SKM-1 (cell line): ENCODE results near the gene MMD.
"Not testable (repeated sequence)": the region's sequence is repeated elsewhere in the genome, so short reads cannot be mapped to it uniquely, and the experiment has no call there.

Experiments used
- DNase-seq: peaks from one replicate; lab custom pipeline; 2025; ENCODE audit not compliant: unreplicated experiment; lab: John Stamatoyannopoulos, UW

MMD gene

GRCh38 chr17:55423535-55423934 lies 1.9 kb upstream of the MMD start:
- DNase-seq = no peak

DNA sequence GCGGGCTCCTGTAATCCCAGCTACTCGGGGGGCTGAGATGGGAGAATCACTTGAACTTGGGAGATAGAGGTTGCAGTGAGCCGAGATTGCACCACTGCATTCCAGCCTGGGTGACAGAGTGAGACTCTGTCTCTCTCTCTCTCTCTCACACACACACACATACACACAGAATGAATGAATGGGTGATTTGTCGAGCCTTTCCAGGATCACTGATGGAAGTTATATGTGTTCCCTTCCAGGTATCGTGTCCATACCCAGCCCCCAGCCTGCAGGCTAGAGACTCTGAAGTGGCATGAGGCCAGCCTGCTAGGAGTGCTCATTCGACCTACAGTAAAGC lies 1.2 kb upstream of the MMD start:
- not testable (repeated sequence) for DNase-seq

DNA sequence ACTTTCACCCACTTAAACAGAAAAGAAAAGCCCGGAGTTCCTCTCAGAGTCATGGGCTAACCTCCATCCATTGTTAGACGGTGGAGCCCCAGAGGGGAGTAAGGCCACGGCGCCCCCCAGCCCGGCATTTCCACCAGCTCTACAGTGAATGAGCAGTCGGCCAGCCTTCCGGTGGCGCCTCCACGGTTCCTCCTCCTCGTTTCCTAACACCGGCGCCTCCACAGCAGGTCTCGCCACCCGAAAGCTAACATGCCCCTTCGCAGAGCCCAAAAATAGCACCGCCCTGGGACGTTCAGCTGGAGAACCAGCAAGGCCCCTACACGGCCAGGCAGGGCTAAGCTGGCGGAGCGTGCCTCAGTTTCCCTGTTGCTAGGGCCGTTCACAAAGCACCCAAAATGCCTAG lies 858 bp downstream of the MMD start:
- DNase-seq = no peak

GRCh38 chr17:55420067-55420775 lies 1.4 kb downstream of the MMD start:
- no peak for DNase-seq

GRCh38 chr17:55418369-55419268 lies 3.0 kb downstream of the MMD start:
- no peak for DNase-seq

DNA sequence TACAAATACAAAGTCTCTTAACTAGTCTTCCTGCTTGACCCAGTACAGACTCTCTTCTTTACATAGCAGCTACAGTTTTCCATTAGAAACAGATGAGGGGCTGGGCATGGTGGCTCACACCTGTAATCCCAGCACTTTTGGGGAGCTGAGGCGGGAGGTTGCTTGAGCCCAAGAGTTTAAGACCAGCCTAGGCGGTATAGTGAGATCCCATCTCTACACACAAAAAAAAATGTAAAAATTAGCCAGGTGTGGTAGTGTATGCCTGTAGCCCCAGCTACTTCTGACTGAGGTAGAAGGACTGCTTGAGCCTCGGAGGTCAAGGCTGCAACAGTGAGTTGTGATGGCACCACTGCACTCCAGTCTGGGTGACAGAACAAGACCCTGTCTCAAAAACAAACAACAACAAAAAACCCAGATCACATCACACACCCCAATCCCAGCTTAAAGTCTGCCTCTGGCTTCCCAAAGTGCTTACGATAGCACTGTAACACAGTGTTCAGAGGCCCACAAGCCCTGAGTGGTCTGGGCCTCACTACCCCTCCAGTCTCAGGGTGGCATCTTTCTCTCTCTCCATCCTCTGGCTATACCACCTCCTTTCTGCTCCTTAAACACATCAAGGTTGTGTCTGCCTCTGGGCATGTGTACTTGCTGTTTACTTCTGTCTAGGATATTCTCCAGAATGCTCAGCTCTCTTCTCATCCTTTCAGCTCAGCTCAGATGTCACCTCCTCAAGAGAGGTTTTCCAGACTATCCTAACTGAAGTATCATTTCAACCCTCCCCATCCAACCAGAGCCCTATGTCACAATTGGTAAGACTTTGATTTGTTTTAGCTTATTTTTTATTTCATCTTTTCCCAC lies 4.0 kb downstream of the MMD start:
- no peak for DNase-seq

- no peak for DNase-seq
Observed at GRCh38 chr17:55416470-55417052, 5.1 kb downstream of the MMD start.

- DNase-seq = no peak
Observed at GRCh38 chr17:55416000-55416399, 5.6 kb downstream of the MMD start.

DNA sequence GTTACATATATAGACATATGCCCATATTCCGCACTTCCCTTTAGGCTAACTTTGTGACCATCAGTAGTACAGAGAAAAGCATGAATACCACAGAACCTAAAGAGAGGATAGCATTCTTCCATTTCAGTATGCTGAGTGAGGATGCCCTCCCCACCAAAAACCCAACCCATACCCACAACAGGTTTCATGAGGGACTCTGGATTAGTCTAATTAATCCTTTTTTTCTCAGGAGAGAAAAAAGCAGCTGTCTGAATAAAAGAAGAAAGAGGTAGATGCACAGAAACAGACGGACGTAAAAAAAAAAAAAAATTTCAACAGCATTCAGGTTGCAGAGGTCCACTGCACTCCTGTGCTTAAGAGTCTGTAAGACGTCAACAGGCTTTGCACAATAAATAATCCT lies 6.7 kb downstream of the MMD start:
- DNase-seq = no peak

- DNase-seq = no peak
Observed at GRCh38 chr17:55413825-55414489, 7.7 kb downstream of the MMD start.

- no peak for DNase-seq
Observed at GRCh38 chr17:55411463-55411855, 10.2 kb downstream of the MMD start.

GRCh38 chr17:55410722-55411462 lies 10.7 kb downstream of the MMD start:
- DNase-seq = no peak

DNA sequence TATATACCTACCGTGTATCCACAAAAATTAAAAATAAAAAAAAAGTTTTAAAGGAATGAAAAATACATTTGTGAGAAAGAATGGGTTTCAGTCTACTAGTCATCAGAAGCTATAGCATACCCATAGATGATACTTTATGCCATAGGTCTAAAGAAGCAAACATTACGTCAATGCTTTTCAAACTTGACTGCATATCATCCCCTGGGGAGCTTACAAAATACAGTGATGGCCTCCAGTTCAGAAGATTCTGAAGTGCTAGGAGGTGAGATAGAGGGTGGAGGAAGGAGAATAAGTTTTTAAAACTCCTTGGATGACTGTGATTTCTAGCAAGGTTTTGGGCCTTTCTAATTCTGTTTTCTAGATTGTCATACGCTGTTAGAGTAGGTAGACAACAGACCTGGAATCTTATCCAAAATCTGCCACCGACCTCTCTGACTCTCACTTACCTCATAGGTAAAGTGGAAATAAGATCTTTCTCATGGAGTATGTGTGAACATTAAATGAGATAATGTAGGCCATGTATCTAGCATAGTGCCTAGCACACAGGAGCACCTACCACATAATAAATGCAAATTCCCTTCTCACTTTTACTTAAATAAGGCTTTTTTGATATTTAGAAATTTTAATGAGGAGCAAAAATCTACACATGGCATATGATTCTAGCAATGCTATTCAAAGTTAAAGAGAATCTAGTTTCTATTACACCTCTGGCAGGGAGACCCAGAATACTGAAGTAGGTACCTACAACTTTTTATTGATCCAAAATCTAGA lies 12.4 kb downstream of the MMD start:
- DNase-seq = no peak

GRCh38 chr17:55407641-55408566 lies 13.7 kb downstream of the MMD start:
- DNase-seq = no peak

DNA sequence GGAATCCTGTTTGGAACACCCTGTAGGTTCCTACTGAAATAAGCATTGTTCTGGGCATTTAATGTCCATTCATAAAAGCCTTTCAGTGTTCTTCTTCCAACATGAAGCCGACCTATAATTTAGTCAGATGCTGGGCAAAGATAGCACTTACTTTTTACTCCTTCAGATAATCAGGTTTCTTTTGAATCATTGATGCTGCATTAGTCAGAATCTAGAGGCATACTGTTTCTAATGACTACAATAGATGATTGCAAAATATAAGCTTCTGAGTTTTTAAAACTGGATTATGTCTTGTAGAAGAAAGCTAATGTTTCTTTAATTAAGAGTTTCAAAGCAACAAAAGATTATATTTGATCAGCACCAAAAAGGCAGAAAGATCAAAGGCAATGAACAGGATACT lies 16.0 kb downstream of the MMD start:
- no peak for DNase-seq

- not testable (repeated sequence) for DNase-seq
Observed at GRCh38 chr17:55404197-55404596, 17.4 kb downstream of the MMD start.

DNA sequence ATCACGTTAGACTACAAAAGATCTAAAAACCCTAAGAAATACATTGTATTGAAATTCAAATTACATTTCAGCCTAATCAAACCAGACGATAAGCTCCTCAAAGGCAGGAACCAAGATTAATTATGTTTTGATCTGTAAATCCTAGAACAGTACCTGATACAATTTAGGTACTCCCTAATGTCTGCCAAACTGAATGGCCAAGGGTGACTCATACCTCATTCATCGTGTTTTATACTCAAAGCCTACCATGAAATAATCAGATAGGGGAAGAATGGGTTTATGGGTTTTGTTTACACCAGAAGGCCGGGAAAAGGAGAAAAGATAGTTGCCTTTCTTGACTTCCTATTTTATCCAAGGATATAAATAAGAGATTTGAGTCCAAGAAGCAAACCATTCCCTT lies 19.3 kb downstream of the MMD start:
- no peak for DNase-seq

DNA sequence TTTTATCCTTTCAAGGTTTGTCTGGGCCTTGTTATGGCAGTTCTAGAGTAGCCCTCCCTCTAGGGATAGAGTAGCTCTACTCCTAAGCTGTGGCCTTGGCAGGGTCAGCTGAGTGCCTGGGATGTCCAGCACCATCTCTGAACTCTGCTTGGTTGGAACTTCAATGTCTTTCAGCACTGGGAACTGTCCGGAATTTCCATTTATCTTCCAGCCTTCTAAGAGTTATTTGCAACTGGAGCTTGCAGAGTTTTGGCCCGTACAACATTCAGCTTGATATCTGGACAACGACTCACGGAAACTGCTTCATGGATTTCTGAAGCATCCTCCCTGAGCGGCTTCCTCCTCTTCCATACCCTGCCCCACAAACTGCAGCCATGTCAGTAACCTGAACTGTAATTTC lies 22.9 kb downstream of the MMD start:
- no peak for DNase-seq
